Prostate gland (tissue), 2 donors: Measurements from ENCODE around the gene FAF1.

Source experiments
- POLR2A ChIP-seq: fragments of 450-650 bp; IDR thresholded peaks from one replicate; pipeline ENCODE4 v1.6.1; 2016; ENCODE audit warnings: antibody characterized with exemption, mild to moderate bottlenecking
- POLR2AphosphoS5 ChIP-seq: sonication (generic); formaldehyde crosslinking; IDR thresholded peaks from one replicate; pipeline ENCODE4 v1.6.1; 2017; ENCODE audit warnings: antibody characterized with exemption
- TF ChIP-seq, protein P1 (sequence below), 4 experiments: fragments of 200-600 bp in 2 of 4; fragments of 450-650 bp in 2 of 4; sonication (generic) in 2 of 4; IDR thresholded peaks; 1 replicate in 3 of 4; 2 replicates in 1 of 4; pipeline ENCODE4 v1.5.1; 2016 to 2019; ENCODE audit warnings: antibody characterized with exemption in 4 of 4, mild to moderate bottlenecking in 2 of 4, moderate library complexity in 2 of 4

DNA sequence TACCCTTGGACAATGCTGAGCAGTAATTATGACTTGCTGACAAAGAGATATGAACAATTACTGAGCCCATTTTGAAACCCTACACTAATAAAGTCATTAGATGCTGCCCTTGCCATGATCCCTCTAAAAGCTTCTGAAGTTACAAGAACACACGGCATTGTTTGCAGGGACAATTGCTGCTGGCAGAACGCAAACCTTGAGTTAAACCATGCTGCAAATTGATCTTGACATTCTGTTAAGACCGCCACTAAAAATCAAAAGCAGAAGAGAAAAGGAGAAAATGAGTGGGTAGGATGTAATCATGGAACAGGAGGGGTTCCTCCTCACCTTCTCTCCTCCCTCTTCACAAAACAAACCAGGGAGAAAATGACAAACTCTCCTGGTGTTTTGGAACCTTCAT is 400.6 kb downstream of the FAF1 start:
- TF ChIP-seq, protein P1, sequence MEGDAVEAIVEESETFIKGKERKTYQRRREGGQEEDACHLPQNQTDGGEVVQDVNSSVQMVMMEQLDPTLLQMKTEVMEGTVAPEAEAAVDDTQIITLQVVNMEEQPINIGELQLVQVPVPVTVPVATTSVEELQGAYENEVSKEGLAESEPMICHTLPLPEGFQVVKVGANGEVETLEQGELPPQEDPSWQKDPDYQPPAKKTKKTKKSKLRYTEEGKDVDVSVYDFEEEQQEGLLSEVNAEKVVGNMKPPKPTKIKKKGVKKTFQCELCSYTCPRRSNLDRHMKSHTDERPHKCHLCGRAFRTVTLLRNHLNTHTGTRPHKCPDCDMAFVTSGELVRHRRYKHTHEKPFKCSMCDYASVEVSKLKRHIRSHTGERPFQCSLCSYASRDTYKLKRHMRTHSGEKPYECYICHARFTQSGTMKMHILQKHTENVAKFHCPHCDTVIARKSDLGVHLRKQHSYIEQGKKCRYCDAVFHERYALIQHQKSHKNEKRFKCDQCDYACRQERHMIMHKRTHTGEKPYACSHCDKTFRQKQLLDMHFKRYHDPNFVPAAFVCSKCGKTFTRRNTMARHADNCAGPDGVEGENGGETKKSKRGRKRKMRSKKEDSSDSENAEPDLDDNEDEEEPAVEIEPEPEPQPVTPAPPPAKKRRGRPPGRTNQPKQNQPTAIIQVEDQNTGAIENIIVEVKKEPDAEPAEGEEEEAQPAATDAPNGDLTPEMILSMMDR (IDR thresholded peaks at IDR 0.05), result no peak
- no peak for TF ChIP-seq POLR2A
- no peak for TF ChIP-seq POLR2AphosphoS5
